Stimulated activated CD4-positive, alpha-beta T cell treated with anti-CD3 and anti-CD28 coated beads, Interleukin-2, amount 100 ng/mL, for 4 hours (primary cell): ENCODE data around the gene OR5K4.
A peak's percentile ranks its signal among the peaks of the same experiment; 100 is the strongest.

Source experiments
- DNase-seq: peaks from one replicate; pipeline ENCODE4 v3.0.0-alpha.2; 2020; ENCODE audit warnings: low read depth

Gene OR5K4

GRCh38 chr3:98353554-98353953 lies at the start of gene OR5K4:
OR5K4 (plus strand) TSS chr3:98353854; CDS start chr3:98353854, 0 bp downstream.
- DNase-seq = no peak

DNA sequence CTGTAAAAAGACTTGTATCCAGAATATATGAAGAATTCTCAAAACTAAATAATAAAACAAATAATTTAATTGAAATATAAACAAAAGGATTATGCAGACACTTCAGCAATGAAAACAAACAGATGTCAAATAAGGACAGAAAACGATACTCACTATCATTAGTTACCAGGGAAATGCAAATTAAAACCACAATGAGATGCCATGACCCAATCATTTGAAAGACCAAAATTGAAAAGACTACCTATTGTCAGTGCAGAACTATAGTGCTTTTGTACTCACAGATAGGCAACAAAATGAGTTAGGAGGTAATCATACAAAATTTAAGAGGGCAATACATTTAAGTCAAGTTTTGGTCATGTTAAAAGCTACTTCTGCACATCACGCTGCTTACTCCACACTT lies 31.6 kb upstream of the OR5K4 start:
- no peak for DNase-seq

DNA sequence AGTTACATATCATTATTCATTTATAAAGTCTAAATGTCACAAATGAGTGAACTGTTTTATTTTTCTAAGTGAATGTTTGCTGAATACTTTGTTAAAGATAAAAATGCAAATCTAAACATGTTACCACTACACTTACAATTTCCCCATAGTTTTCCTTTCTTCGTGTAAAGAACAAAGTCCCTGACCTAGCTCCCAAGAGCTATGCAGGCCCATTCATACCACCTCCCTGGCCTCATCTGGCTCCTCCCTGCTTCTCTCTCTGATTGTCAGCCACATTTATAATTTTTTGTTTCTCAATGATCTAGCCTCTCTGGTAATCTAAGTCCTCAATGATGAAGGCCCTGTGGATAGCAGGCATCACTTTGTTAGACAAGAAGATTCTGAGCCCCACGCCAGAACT lies 31.0 kb upstream of the OR5K4 start:
- DNase-seq = no peak

GRCh38 chr3:98323425-98323824 lies 30.2 kb upstream of the OR5K4 start:
- DNase-seq = no peak

DNA sequence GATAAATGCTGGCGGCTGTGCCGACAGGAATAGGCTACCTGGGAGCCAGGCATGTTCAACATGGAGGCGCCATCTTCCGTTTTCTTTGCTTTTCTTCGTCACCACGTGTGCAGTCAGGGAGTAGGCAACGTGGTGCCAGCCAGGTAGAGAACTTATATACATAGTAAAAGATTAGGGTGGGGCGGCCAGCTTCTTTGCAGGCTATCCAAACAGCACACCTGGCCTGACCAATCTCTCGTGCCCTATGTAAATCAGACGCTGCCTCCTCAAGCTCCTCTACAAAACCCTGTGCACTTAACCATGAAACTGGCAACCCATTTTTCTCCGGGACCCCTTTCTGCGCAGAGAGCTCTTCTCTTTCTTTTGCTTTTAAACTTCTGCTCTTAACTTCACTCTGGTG lies 28.6 kb upstream of the OR5K4 start:
- no peak for DNase-seq

GRCh38 chr3:98326105-98326893 lies 27.4 kb upstream of the OR5K4 start:
- no peak for DNase-seq

DNA sequence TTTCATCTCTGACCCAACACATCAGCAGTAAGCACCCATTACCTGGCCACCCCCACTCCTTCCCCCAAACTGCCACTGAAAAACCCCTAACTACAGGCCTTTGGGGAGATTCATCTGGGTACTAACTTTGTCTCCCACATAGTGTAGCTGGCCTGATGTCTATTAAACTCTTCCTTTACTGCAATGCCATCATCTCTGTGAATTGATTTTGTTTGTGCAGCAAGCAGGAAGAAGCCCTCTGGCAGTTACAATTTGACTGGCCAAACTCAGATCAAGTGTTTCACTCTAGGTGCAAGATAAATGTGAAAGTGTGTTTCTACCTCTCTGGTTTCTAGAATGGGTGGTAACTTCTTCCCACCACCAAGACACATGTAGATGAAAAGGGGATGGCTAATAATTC lies 26.7 kb upstream of the OR5K4 start:
- DNase-seq = no peak

DNA sequence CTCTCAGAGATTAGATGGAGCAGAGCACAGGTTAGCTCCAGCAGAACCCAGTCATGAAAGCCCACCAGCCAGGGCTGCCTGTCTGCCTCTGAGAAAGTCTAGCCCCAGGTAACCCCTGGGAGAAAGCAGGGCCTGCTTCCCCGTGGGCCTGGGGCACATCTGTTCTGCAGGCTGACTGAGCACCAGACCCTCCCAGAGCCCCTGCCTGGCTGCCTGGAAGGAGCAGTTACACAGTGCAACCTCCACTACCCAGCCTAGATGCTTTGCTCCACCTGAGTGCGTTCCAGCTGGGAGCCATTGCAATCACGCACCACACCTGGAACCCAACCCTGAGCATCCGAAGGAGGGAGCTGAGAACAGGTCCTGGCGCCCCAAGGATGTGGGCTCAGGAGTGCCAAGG lies 24.7 kb upstream of the OR5K4 start:
- no peak for DNase-seq

GRCh38 chr3:98329392-98330124 lies 24.1 kb upstream of the OR5K4 start:
- peak; percentile 13 for DNase-seq

DNA sequence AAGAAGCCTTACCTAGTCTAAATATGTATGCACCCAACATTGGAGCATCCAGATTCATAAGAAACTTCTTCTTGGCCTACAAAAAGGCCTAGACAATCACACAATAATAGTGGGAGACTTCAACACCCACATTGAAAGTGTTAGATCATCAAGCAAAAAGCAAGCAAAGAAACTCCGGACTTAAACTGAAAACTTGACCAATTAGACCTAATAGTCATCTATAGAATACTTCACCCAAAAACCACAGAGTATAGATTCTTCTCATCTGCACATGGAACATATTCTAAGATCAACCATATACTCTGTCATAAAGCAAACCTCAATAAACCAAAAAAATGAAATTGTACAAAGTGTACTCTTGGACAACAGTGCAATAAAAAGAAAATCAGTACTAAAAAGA lies 22.3 kb upstream of the OR5K4 start:
- no peak for DNase-seq

GRCh38 chr3:98333989-98334606 lies 19.6 kb upstream of the OR5K4 start:
- DNase-seq = no peak

DNA sequence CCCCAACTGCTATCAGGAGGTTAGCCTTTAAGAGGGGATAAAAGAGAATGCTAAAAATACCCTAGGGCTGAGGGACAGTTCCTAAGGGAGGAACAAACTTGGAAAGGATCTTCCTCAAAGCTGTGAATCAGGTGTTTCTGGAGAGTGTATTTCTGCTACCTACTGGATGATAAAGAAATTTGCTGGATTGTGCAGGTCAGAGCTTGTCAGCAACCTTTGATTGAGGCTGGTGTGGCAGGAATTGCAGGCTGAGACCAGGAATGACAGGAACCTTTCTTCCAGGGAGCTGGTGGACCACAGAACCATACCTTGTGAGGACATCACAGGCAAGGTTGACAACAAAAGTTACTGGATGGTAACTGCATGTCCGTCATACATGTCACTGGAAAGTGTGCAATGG lies 14.6 kb upstream of the OR5K4 start:
- no peak for DNase-seq

DNA sequence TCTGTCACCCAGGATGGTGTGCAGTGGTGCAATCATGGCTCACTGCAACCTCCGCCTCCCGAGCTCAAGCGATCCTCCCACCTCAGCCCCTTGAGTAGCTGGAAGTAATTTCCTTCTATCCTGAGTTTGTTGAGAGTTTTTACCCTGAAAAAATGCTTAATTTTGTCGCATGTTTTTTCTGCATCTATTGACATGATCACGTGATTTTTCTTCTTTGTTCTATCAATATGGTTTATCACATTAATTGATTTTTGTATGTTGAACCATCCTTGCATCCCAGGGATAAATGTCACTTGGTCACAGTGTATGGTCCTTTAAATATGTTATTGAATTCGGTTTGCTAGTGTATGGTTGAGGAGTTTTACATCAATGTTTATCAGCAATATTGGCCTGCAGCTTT lies 11.9 kb upstream of the OR5K4 start:
- DNase-seq = no peak

GRCh38 chr3:98343647-98344507 lies 9.8 kb upstream of the OR5K4 start:
- DNase-seq = peak; percentile 8

- DNase-seq = no peak
Observed at GRCh38 chr3:98350082-98350481, 3.6 kb upstream of the OR5K4 start.

DNA sequence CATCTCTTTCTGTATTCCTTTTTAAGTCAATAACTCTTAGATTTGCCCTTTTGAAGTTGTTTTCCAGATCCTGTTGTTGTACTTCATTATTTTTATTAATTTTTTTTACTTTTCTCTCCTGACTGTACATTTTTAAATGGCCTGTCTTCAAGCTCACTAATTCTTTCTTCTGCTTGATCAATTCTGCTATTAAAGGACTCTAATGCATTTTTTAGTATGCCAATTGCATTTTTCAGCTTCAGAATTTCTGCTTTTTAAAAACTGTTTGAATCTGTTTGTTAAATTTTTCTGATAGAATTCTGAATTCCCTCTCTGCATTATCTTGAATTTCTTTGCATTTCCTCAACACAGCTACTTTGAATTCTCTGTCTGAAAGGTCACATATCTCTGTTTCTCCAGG lies 5.6 kb downstream of the OR5K4 start:
- DNase-seq = no peak

- DNase-seq = no peak
Observed at GRCh38 chr3:98359993-98360675, 6.5 kb downstream of the OR5K4 start.

GRCh38 chr3:98360681-98361080 lies 7.0 kb downstream of the OR5K4 start:
- DNase-seq = no peak

- DNase-seq = no peak
Observed at GRCh38 chr3:98361289-98361688, 7.6 kb downstream of the OR5K4 start.

- DNase-seq = no peak
Observed at GRCh38 chr3:98367464-98368246, 14.0 kb downstream of the OR5K4 start.

GRCh38 chr3:98371186-98371585 lies 17.5 kb downstream of the OR5K4 start:
- no peak for DNase-seq
